Caco-2 (cell line): Measurements from ENCODE around the gene QDPR. TPM values are rescaled to one million over a fixed set of nuclear protein-coding genes. Genes with fewer than 3 reads are reported as not detected.

Experiments
- BruUV-seq: library from RNA; stranded (reverse); fragments of 400-500 nt; replicated peaks from 2 replicates; lab custom pipeline; 2021; lab: Mats Ljungman, UMichigan
- CTCF ChIA-PET: fragments of 300-600 bp; sonication (Branson Sonifier 250); formaldehyde crosslinking; loops from one replicate; lab custom pipeline; 2022; ENCODE audit warnings: antibody characterized with exemption; lab: Charles Lee
- POLR2A ChIA-PET: fragments of 300-600 bp; sonication (Branson Sonifier 250); formaldehyde crosslinking; loops from one replicate; lab custom pipeline; 2022; ENCODE audit warnings: antibody characterized with exemption; lab: Charles Lee
- DNase-seq, 2 experiments: peaks; one replicate each; pipeline versions ENCODE4 v3.0.0 to v3.0.0-alpha.2; 2020 to 2022
- H3K27me3 ChIP-seq: replicated peaks from 2 replicates; pipeline ENCODE4 v1.6.0; 2011; ENCODE audit warnings: low read length; ENCODE audit not compliant: control insufficient read depth, insufficient read depth
- H3K36me3 ChIP-seq: 2 replicates; pipeline ENCODE4 v1.5.1; 2011; ENCODE audit warnings: low read length; ENCODE audit not compliant: control insufficient read depth, insufficient read depth
- H3K4me1 ChIP-seq: fragments of 250-450 bp; sonication (Bioruptor Pico); 2 replicates; pipeline ENCODE4 v1.5.1; 2020; ENCODE audit warnings: mild to moderate bottlenecking
- H3K4me3 ChIP-seq: 2 replicates; pipeline ENCODE4 v1.5.1; 2011; ENCODE audit warnings: low read depth, mild to moderate bottlenecking, control low read depth, low read length
- H3K9me3 ChIP-seq: fragments of 250-450 bp; sonication (Bioruptor Pico); 2 replicates; pipeline ENCODE4 v1.5.1; 2020; ENCODE audit warnings: mild to moderate bottlenecking, moderate library complexity
- H3K27ac Mint-ChIP-seq: one replicate; pipeline ENCODE4 v1.8.0; 2022; ENCODE audit warnings: mixed read lengths; ENCODE audit not compliant: unreplicated experiment
- H3K27me3 Mint-ChIP-seq: one replicate; pipeline ENCODE4 v1.8.0; 2022; ENCODE audit warnings: mixed read lengths; ENCODE audit not compliant: insufficient read depth, unreplicated experiment
- H3K36me3 Mint-ChIP-seq: one replicate; pipeline ENCODE4 v1.8.0; 2022; ENCODE audit warnings: mild to moderate bottlenecking, mixed read lengths; ENCODE audit not compliant: insufficient read depth, unreplicated experiment
- H3K4me1 Mint-ChIP-seq: one replicate; pipeline ENCODE4 v1.8.0; 2022; ENCODE audit warnings: low read depth, mixed read lengths; ENCODE audit not compliant: unreplicated experiment
- H3K4me3 Mint-ChIP-seq: one replicate; pipeline ENCODE4 v1.8.0; 2022; ENCODE audit warnings: mild to moderate bottlenecking, moderate library complexity, mixed read lengths; ENCODE audit not compliant: unreplicated experiment
- H3K9me3 Mint-ChIP-seq: one replicate; pipeline ENCODE4 v1.8.0; 2022; ENCODE audit warnings: mixed read lengths; ENCODE audit not compliant: unreplicated experiment
- intact Hi-C: fragments of 100-400 bp; cut with micrococcal nuclease; formaldehyde crosslinking; loops from one replicate; pipeline ENCODE4 v1.10.0; 2022; ENCODE audit not compliant: unreplicated experiment
- total RNA-seq: library from RNA; stranded (reverse); gene quantifications from 2 replicates; pipeline ENCODE4 v1.2.3, GENCODE V29; 2022
- TF ChIP-seq, protein P1 (sequence below), 2 experiments: fragments of 200-600 bp in 1 of 2; IDR thresholded peaks; 1 replicate in 1 of 2; 2 replicates in 1 of 2; pipeline versions ENCODE4 v1.5.1 to v1.8.0; 2011 to 2022; ENCODE audit warnings: antibody characterized with exemption in 1 of 2, control low read depth in 1 of 2, inconsistent platforms in 1 of 2, low read depth in 1 of 2, low read length in 1 of 2, mild to moderate bottlenecking in 1 of 2, moderate library complexity in 1 of 2; ENCODE audit not compliant: insufficient read depth in 1 of 2, severe bottlenecking in 1 of 2, unreplicated experiment in 1 of 2

The QDPR gene
- total RNA-seq, 1 experiment from 2014 or later, result 47.3 TPM

GRCh38 chr4:17492058-17492741, 19.7 kb downstream of the QDPR start:
- Histone ChIP-seq H3K9me3 (no peaks in the 10 kb centered on the region), H3K4me3 (no peak overlapping the region), H3K36me3 (peaks cover 2% of the 10 kb centered on the region; the same call in 1 of the 2 replicates), H3K27me3 (no peaks in the 10 kb centered on the region), H3K4me1 (no peaks in the 10 kb centered on the region)
- intact Hi-C loops, result no loop called here
- TF ChIP-seq, protein P1, sequence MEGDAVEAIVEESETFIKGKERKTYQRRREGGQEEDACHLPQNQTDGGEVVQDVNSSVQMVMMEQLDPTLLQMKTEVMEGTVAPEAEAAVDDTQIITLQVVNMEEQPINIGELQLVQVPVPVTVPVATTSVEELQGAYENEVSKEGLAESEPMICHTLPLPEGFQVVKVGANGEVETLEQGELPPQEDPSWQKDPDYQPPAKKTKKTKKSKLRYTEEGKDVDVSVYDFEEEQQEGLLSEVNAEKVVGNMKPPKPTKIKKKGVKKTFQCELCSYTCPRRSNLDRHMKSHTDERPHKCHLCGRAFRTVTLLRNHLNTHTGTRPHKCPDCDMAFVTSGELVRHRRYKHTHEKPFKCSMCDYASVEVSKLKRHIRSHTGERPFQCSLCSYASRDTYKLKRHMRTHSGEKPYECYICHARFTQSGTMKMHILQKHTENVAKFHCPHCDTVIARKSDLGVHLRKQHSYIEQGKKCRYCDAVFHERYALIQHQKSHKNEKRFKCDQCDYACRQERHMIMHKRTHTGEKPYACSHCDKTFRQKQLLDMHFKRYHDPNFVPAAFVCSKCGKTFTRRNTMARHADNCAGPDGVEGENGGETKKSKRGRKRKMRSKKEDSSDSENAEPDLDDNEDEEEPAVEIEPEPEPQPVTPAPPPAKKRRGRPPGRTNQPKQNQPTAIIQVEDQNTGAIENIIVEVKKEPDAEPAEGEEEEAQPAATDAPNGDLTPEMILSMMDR (IDR thresholded peaks at IDR 0.05; ENCODE audit: insufficient read depth in 1 of 2, low read depth in 1 of 2, low read length in 1 of 2, severe bottlenecking in 1 of 2, unreplicated experiment in 1 of 2), result no peak
- no peaks in the 10 kb centered on the region for H3K27me3 Mint-ChIP-seq
- H3K4me1 Mint-ChIP-seq, result peaks cover 6% of the 10 kb centered on the region
- H3K9me3 Mint-ChIP-seq, result no peaks in the 10 kb centered on the region
- POLR2A ChIA-PET, result interaction anchor here (0.6 kb wide), 1 partner anchor 18 kb away, joined by 3 read pairs; no protein-coding TSS in a partner anchor
- CTCF ChIA-PET, result no interaction called here
- H3K4me3 Mint-ChIP-seq, result no peak overlapping the region
- peaks cover 21% of the 10 kb centered on the region for H3K36me3 Mint-ChIP-seq
- no peak overlapping the region for H3K27ac Mint-ChIP-seq
- no peak for DNase-seq
- no TSS peak for BruUV-seq

- no peaks in the 10 kb centered on the region for H3K27me3 ChIP-seq
- no peak for DNase-seq
- intact Hi-C loops, result no loop called here
- no peaks in the 10 kb centered on the region; the same call in 1 of the 2 replicates for H3K36me3 ChIP-seq
- H3K4me1 Mint-ChIP-seq, result peaks cover 6% of the 10 kb centered on the region
- H3K27ac Mint-ChIP-seq, result no peak overlapping the region
- BruUV-seq, result no TSS peak
- H3K4me3 Mint-ChIP-seq, result no peak overlapping the region
- no peaks in the 10 kb centered on the region for H3K27me3 Mint-ChIP-seq
- ChIA-PET CTCF (no interaction called here), POLR2A (no interaction called here)
- no peak overlapping the region for H3K4me3 ChIP-seq
- no peaks in the 10 kb centered on the region for H3K9me3 Mint-ChIP-seq
- no peaks in the 10 kb centered on the region for H3K9me3 ChIP-seq
- H3K4me1 ChIP-seq, result no peaks in the 10 kb centered on the region
- H3K36me3 Mint-ChIP-seq, result peaks cover 24% of the 10 kb centered on the region
- TF ChIP-seq, protein P1 (IDR thresholded peaks at IDR 0.05; ENCODE audit: insufficient read depth in 1 of 2, low read depth in 1 of 2, low read length in 1 of 2, severe bottlenecking in 1 of 2, unreplicated experiment in 1 of 2), result no peak
Observed at GRCh38 chr4:17491196-17491595, 20.7 kb downstream of the QDPR start.

GRCh38 chr4:17490575-17491059, 21.3 kb downstream of the QDPR start:
- ChIA-PET CTCF (no interaction called here), POLR2A (no interaction called here)
- no peak for DNase-seq
- no peaks in the 10 kb centered on the region; the same call in 1 of the 2 replicates for H3K36me3 ChIP-seq
- no peaks in the 10 kb centered on the region for H3K9me3 ChIP-seq
- Mint-ChIP-seq H3K9me3 (no peaks in the 10 kb centered on the region), H3K27me3 (no peaks in the 10 kb centered on the region), H3K36me3 (peaks cover 24% of the 10 kb centered on the region), H3K4me1 (peaks cover 6% of the 10 kb centered on the region), H3K4me3 (no peak overlapping the region), H3K27ac (no peak overlapping the region)
- no peak overlapping the region for H3K4me3 ChIP-seq
- BruUV-seq, result no TSS peak
- H3K4me1 ChIP-seq, result no peaks in the 10 kb centered on the region
- H3K27me3 ChIP-seq, result no peaks in the 10 kb centered on the region
- TF ChIP-seq, protein P1 (IDR thresholded peaks at IDR 0.05; ENCODE audit: insufficient read depth in 1 of 2, low read depth in 1 of 2, low read length in 1 of 2, severe bottlenecking in 1 of 2, unreplicated experiment in 1 of 2), result no peak
- intact Hi-C loops, result no loop called here
